ENCODE data around the gene HAUS3. TPM values are rescaled to one million over a fixed set of nuclear protein-coding genes. Genes with fewer than 3 reads are reported as not detected.
"Not testable (repeated sequence)": the region's sequence is repeated elsewhere in the genome, so short reads cannot be mapped to it uniquely, and the experiment has no call there.

Gene HAUS3
- total RNA-seq, 1 experiment from 2014 or later: 18.0 TPM

DNA sequence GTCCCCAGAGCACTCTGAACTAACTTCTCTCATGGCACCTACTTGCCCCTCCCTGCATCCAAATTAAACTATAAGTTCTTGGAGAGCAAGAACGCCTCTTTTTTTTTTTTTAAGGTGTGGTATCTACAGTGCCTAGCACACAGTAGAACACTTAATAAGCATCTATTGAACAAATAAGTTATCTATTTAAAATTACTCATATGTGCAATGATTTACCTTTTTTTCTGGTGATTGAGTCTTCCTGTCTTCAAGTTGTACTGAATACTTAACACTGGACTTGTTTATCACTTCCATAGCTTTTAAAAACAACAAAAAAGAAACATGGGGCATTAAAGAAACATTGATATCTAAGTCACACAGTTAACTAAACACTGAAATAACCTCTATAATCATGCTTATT, 29.1 kb downstream of the HAUS3 start:
- no peak overlapping the region; a peak in 1 of 7 replicates for H3K27ac Mint-ChIP-seq
- Histone ChIP-seq H2BK15ac (ENCODE audit: low read depth, low read length) (no peak overlapping the region), H2BK20ac (ENCODE audit: low read depth, low read length, poor library complexity, severe bottlenecking) (no peak overlapping the region), H3K27ac (ENCODE audit: insufficient read length, low read depth, low read length) (no peak overlapping the region), H3K23me2 (ENCODE audit: insufficient read length, low read depth, low read length, poor library complexity, severe bottlenecking) (no peaks in the 10 kb centered on the region), H2BK5ac (ENCODE audit: insufficient read length, low read length) (no peak overlapping the region), H3T11ph (ENCODE audit: low read length) (no peak overlapping the region), H2AK5ac (ENCODE audit: insufficient read length, low read length) (no peak overlapping the region), H2BK120ac (ENCODE audit: low read depth, low read length, poor library complexity, severe bottlenecking) (no peak overlapping the region), H2BK12ac (ENCODE audit: insufficient read length, low read depth, low read length) (no peak overlapping the region), H3K18ac (ENCODE audit: insufficient read length, low read depth, low read length) (no peak overlapping the region), H3K79me2 (ENCODE audit: insufficient read depth, low read length) (no peaks in the 10 kb centered on the region), H4K5ac (ENCODE audit: insufficient read length, low read depth, low read length) (no peak overlapping the region), H4K8ac (replicated peaks; ENCODE audit: insufficient read length, low read depth, low read length) (no peak overlapping the region), H3K4ac (ENCODE audit: low read depth, low read length) (no peak overlapping the region), H3K56ac (ENCODE audit: insufficient read length, low read depth, low read length) (no peak overlapping the region), H3K9ac (ENCODE audit: extremely low read depth, insufficient read length, low read length) (no peak overlapping the region), H3K9me3 (ENCODE audit: control insufficient read depth, low read depth, low read length) (no peaks in the 10 kb centered on the region), H3K4me2 (ENCODE audit: insufficient read depth, insufficient read length, low read length) (no peak overlapping the region), H4K20me1 (ENCODE audit: control insufficient read depth, insufficient read depth, insufficient read length) (no peaks in the 10 kb centered on the region), H2AFZ (ENCODE audit: low read length) (no peak overlapping the region), H3K14ac (ENCODE audit: insufficient read depth, low read length) (no peak overlapping the region), H3K4me1 (ENCODE audit: insufficient read depth, low read length) (peaks cover 5% of the 10 kb centered on the region), H3K79me1 (ENCODE audit: insufficient read depth, low read depth, low read length, poor library complexity, severe bottlenecking) (no peaks in the 10 kb centered on the region), H3K23ac (ENCODE audit: insufficient read length, low read depth, low read length) (no peak overlapping the region), H3K27me3 (ENCODE audit: insufficient read depth, low read length) (no peaks in the 10 kb centered on the region), H4K91ac (ENCODE audit: insufficient read length, low read depth, low read length) (no peak overlapping the region)
- no peak for TF ChIP-seq CTCF (conservative IDR thresholded peaks at IDR 0.05)
- H3K4me3 Mint-ChIP-seq: no peak overlapping the region
- DNase-seq: no peak
- H3K9me3 Mint-ChIP-seq: no peaks in the 10 kb centered on the region
- peaks cover 0 to 1% (median 0%) of the 10 kb centered on the region in 3 experiments; a peak in 1 of 7 replicates for H3K36me3 Mint-ChIP-seq (ENCODE audit: insufficient read depth in 1 of 3, low read depth in 3 of 3)
- peaks cover 11 to 13% of the 10 kb centered on the region in 2 experiments for H3K4me1 Mint-ChIP-seq
- no peaks in the 10 kb centered on the region; the same call in 1 of the 2 replicates for H3K27me3 Mint-ChIP-seq (ENCODE audit: low read depth)
- WGBS (ENCODE audit: extremely low coverage, insufficient read length, low lambda C conversion rate): no CpG with 5 or more reads among the region's 1 CpG

- not testable (repeated sequence) for H2AK5ac ChIP-seq (ENCODE audit: insufficient read length, low read length); H3K27ac ChIP-seq (ENCODE audit: insufficient read length, low read depth, low read length); H3K9me3 Mint-ChIP-seq; H2AFZ ChIP-seq (ENCODE audit: low read length); H3K4me3 Mint-ChIP-seq; H3K4me2 ChIP-seq (ENCODE audit: insufficient read depth, insufficient read length, low read length); H3K27ac Mint-ChIP-seq; H3K18ac ChIP-seq (ENCODE audit: insufficient read length, low read depth, low read length); H3K4ac ChIP-seq (ENCODE audit: low read depth, low read length); H3K23me2 ChIP-seq (ENCODE audit: insufficient read length, low read depth, low read length, poor library complexity, severe bottlenecking); H3K56ac ChIP-seq (ENCODE audit: insufficient read length, low read depth, low read length); H3K27me3 Mint-ChIP-seq (ENCODE audit: low read depth); H2BK20ac ChIP-seq (ENCODE audit: low read depth, low read length, poor library complexity, severe bottlenecking); H3K79me2 ChIP-seq (ENCODE audit: insufficient read depth, low read length); H3K36me3 Mint-ChIP-seq (ENCODE audit: insufficient read depth in 1 of 3, low read depth in 3 of 3); H3K27me3 ChIP-seq (ENCODE audit: insufficient read depth, low read length); H2BK12ac ChIP-seq (ENCODE audit: insufficient read length, low read depth, low read length); H2BK5ac ChIP-seq (ENCODE audit: insufficient read length, low read length); H2BK120ac ChIP-seq (ENCODE audit: low read depth, low read length, poor library complexity, severe bottlenecking); H4K5ac ChIP-seq (ENCODE audit: insufficient read length, low read depth, low read length); H3T11ph ChIP-seq (ENCODE audit: low read length); H4K20me1 ChIP-seq (ENCODE audit: control insufficient read depth, insufficient read depth, insufficient read length); H3K14ac ChIP-seq (ENCODE audit: insufficient read depth, low read length); H3K9me3 ChIP-seq (ENCODE audit: control insufficient read depth, low read depth, low read length); H3K23ac ChIP-seq (ENCODE audit: insufficient read length, low read depth, low read length); DNase-seq; H4K8ac ChIP-seq (replicated peaks; ENCODE audit: insufficient read length, low read depth, low read length); H4K91ac ChIP-seq (ENCODE audit: insufficient read length, low read depth, low read length); H3K4me1 ChIP-seq (ENCODE audit: insufficient read depth, low read length); H3K9ac ChIP-seq (ENCODE audit: extremely low read depth, insufficient read length, low read length); H3K79me1 ChIP-seq (ENCODE audit: insufficient read depth, low read depth, low read length, poor library complexity, severe bottlenecking); H2BK15ac ChIP-seq (ENCODE audit: low read depth, low read length)
- WGBS (ENCODE audit: extremely low coverage, insufficient read length, low lambda C conversion rate): no CpG with 5 or more reads among the region's 1 CpG
- H3K4me1 Mint-ChIP-seq: peaks cover 13 to 21% of the 10 kb centered on the region in 2 experiments
Measured at GRCh38 chr4:2202789-2203188, 39.1 kb downstream of the HAUS3 start.
